ENCODE measurements around the gene CELF1. TPM values are rescaled to one million over a fixed set of nuclear protein-coding genes. Genes with fewer than 3 reads are reported as not detected.
A peak's percentile ranks its signal among the peaks of the same experiment; 100 is the strongest.

The CELF1 gene
- 104 and 123 TPM in 2 replicates for total RNA-seq (2014; rRNA removed; shearing (Covaris generic))

- peak; percentile 95 for DNase-seq (ENCODE audit: low spot score)
These were observed at the start of gene CELF1 for GRCh38 chr11:47552566-47553405. Gene CELF1 (minus strand): TSS chr11:47553132. CDS start chr11:47499523, 53,609 bp downstream.

- DNase-seq (ENCODE audit: low spot score): no peak
These were observed 47.0 kb upstream of the CELF1 start for GRCh38 chr11:47599902-47600301.

- no peak for DNase-seq (ENCODE audit: low spot score)
These were observed 43.0 kb upstream of the CELF1 start for GRCh38 chr11:47595967-47596366.

- no peak for DNase-seq (ENCODE audit: low spot score)
These were observed 42.1 kb upstream of the CELF1 start for GRCh38 chr11:47595029-47595428.

GRCh38 chr11:47593934-47594855, 41.3 kb upstream of the CELF1 start, which contains the start of gene C1QTNF4:
Gene C1QTNF4 (minus strand): TSS chr11:47594411. CDS start chr11:47590810, 3,601 bp downstream.
- DNase-seq (ENCODE audit: low spot score): no peak

GRCh38 chr11:47593492-47593933, 40.6 kb upstream of the CELF1 start:
- no peak for DNase-seq (ENCODE audit: low spot score)

GRCh38 chr11:47592970-47593369, 40.0 kb upstream of the CELF1 start:
- DNase-seq (ENCODE audit: low spot score): no peak

- DNase-seq (ENCODE audit: low spot score): no peak
These were observed 39.3 kb upstream of the CELF1 start for GRCh38 chr11:47592251-47592650.

GRCh38 chr11:47591764-47592163, 38.8 kb upstream of the CELF1 start:
- DNase-seq (ENCODE audit: low spot score): no peak

GRCh38 chr11:47589977-47590861, 37.3 kb upstream of the CELF1 start:
- no peak for DNase-seq (ENCODE audit: low spot score)

- no peak for DNase-seq (ENCODE audit: low spot score)
These were observed 36.6 kb upstream of the CELF1 start for GRCh38 chr11:47589584-47589976.

GRCh38 chr11:47589118-47589517, 36.2 kb upstream of the CELF1 start:
- no peak for DNase-seq (ENCODE audit: low spot score)

GRCh38 chr11:47587723-47588326, 34.9 kb upstream of the CELF1 start:
- DNase-seq (ENCODE audit: low spot score): no peak

- no peak for DNase-seq (ENCODE audit: low spot score)
These were observed 34.2 kb upstream of the CELF1 start for GRCh38 chr11:47587039-47587716.

GRCh38 chr11:47586098-47586855, 33.3 kb upstream of the CELF1 start, which contains the start of gene FAM180B:
Gene FAM180B (plus strand): TSS chr11:47586678. CDS start chr11:47586769, 91 bp downstream.
- no peak for DNase-seq (ENCODE audit: low spot score)

GRCh38 chr11:47583844-47584243, 30.9 kb upstream of the CELF1 start:
- DNase-seq (ENCODE audit: low spot score): no peak

- peak; percentile 98 for DNase-seq (ENCODE audit: low spot score)
These were observed 25.9 kb upstream of the CELF1 start, which contains the start of the genes KBTBD4 and NDUFS3 for GRCh38 chr11:47578524-47579494. Gene KBTBD4 (minus strand): TSS chr11:47578970. CDS start chr11:47578951, 19 bp downstream. Gene NDUFS3 (plus strand): TSS chr11:47579074. CDS start chr11:47579092, 18 bp downstream.
